HS-5 (cell line): ENCODE measurements around the gene SRP14.
A peak's percentile ranks its signal among the peaks of the same experiment; 100 is the strongest.
"Not testable (repeated sequence)": the region's sequence is repeated elsewhere in the genome, so short reads cannot be mapped to it uniquely, and the experiment has no call there.

ENCODE experiments used
- DNase-seq: peaks from one replicate; pipeline ENCODE4 v3.0.0-alpha.2; 2012; ENCODE audit warnings: low read depth

SRP14 gene

DNA sequence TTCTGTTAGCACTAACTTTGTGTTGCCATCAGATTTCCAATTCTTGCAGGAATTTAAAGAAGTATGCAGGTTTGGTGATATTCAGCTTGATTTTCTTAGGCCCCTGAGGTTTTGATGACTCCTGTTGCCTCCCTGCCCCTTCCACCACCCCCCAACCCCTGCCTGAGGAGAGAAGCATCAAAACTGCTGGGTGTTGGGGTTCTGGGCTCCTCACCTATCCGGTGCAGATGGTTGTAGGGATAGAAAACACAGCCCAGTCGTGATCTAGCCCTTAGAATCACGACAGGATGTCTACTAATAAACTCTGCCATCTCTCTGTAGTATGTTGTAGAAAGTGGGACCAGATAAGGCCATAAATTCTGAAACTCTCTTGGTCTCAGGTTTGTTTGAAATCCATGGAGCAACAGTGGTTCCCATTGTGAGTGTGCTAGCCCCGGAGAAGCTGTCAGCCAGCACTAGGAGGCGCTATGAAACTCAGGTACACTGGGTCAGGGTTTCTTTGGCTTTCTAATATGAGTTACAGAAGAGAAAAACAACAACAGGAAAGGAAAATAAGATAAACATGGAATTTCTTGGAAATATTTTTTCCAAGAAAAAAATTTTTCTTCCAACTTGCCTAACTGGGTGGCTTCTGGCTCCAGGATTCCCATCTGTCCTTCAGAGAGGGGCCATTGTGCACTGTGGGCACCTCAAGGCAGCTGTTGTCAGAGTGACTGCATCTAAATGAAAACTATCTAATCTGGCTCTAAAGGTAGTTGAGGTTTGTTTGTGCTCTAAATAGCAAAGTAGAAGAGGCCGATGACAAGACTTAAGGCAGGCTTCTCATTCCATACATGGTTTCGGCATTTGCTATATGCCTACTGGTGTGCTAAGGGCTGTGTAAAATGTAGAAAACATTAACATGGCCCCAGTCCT, 8.7 kb downstream of the SRP14 start:
- no peak for DNase-seq

DNA sequence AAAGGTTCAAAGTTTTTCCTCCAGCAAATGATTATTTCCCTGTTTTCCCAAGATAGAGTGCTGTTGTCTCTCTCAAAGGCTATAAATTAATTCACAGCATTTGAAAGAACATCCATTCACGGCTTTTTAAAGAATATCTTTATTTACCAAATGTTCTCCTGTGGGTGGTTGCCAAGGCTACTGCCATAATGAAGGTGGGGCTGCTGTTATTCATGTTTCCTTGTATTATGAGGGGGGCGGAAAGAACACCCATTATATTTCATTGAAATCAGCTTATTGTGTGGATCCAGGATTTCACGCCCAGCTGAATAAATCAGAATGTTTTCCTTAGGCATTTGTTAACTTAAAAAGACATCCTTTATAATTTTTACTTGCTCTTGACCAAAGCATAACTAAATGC, 10.1 kb downstream of the SRP14 start:
- no peak for DNase-seq

DNA sequence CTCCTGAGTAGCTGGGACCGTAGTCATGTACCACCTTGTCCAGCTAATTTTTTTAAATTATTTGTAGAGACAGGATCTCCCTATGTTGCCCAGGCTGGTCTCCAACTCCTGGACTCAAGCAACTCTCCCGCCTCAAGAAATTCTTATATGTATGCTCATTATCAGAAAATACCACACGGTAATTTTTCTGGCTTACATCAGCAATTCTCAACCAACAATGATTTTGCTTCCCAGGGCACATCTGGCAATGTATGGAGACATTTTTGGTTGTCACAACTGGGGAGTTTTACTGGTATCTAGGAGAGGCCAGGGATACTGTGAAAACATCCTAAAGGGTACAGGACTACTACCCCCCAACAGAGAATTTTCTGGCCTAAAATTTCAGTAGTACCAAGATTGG, 10.8 kb downstream of the SRP14 start:
- DNase-seq: no peak

DNA sequence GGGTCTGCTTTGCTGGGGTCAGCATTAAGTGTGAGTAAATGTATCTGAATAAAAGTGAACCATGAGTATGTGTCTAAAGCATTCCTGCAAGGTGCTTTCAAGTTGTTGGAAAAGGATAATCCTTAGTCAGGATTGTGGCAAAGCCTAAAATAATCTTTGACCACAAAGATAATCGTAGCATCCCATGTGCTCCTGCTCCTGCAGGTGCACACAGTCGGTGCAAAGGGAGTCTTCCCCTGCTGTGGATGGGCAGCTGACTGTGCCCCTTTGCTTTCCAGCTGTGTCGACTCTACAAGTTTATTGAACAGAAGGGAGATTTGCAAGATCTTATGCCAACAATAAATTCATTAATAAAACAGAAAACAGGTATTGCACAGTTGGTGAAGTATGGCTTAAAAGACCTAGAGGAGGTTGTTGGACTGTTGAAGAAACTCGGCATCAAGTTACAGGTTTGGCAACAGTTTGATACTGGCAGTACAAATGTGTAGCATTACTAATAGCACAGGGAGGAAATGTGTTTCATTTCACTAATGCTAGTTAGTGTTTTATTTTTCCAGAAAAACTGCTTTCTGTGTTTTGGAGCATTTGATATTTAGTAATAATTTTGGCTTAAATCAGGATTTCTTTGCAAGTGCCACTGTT, 22.6 kb downstream of the SRP14 start:
- no peak for DNase-seq

DNA sequence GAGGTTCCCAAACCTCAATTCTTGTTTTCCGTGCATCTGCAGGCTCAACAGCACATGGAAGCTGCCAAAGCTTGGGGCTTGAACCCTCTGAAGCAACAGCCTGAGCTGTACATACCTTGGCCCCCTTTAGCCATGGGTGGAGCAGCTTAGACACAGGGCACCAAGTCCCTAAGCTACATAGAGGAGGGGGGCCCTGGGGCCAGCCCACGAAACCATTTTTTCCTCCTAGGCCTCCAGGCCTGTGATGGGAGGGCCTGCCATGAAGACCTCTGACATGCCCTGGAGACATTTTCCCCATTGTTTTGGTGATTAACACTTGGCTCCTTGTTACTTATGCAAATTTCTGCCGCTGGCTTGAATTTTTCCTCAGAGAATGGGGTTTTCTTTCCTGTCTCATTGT, 24.6 kb downstream of the SRP14 start:
- no peak for DNase-seq

DNA sequence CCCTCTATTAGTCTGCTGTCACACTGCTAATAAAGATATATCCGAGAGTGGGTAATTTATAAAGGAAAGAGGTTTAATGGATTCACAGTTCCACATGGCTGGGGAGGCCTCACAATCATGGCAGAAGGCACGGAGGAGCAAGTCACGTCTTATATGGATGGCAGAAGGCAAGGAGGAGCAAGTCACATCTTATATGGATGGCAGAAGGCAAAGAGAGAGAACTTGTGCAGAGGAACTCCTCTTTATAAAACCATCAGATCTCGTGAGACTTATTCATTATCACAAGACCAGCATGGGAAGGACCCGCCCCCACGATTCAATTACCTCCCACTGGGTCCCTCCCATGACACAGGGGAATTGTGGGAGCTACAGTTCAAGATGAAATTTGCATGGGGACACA, 25.6 kb downstream of the SRP14 start:
- not testable (repeated sequence) for DNase-seq

DNA sequence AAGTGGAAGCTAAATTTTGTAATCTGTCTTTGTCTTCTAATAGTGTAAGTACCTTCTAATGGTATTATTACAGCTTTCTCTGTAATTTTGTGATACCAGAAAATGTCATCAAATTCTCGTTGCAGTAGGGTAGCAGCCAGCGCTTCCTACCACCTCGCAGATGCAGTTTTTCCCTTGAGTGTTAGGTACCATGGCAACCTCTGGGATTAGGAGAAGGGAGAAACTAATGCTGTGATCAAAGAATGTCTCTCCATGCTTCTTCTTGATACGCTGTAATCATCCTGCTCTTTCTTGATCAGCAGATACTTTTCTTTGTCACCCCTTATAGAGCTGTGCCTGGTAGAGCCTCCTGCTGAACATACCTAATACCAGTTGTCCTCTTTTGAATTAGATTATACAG, 27.7 kb downstream of the SRP14 start:
- DNase-seq: no peak

DNA sequence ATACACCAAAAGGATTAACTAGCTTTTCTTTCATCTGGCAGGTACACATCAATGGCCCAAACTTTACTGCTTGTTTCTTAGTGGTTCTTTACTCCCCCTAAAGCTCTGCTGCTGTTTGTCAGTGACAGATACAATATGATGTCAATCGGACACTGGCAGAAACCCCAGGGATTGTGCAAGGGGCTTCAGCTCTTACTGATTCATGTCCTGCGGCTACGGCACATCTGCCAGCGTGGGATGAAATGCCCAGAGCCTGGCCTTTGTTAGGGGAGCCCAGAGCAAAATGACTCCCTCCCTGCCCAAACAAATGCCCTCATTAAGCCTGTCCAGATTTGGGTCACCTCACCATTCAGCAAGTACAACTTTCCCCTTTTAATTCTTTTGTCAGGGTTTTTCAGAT, 28.3 kb downstream of the SRP14 start:
- peak; percentile 75 for DNase-seq

DNA sequence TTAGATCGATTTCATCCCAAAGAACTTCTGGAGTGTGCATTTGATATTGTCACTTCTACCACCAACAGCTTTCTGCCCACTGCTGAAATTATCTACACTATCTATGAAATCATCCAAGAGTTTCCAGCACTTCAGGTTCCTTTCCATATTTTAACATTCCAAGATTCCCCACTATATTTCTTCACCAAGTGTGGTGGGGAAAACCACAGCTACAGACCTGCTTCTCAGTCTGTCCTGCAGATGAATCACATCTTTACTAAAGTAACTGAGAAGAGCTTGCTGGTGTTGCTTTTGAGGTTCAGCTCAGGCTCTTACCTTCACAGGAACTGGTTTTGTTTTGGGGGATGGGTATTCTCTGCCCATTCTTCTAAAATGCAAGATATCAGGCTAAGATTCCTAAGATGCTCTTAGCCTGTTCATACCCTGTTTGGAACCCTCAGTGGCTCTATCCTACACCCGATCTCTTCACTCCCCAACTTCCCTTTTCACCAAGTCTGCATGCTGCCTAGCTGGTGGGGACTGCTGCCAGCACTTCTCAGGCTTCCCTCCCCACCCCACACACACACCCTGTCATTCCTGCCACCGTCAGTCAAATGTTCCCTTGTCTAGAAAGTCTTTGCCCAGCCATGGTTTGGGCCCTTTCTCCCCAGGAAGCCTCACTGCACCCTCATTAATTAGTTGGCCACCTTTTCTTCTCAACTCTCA, 30.8 kb downstream of the SRP14 start:
- no peak for DNase-seq

DNA sequence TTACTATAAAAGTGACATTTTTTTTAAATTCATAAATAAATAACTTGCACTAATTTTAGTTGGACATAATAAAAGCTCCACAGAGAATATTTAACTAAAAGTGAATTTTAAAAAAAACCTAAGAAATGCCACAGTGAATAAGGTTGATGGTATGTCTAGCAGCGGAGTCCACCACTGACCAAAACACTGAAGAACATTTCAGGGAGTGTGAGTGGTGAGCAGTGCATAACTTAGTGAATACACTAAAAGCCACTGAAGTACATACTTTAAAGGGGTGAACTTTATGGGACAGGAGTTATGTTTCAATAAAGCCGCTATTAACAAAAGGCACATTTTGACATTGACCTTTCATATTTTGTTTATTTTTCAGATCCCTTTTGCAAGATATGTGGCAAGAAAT, 32.3 kb downstream of the SRP14 start:
- no peak for DNase-seq

DNA sequence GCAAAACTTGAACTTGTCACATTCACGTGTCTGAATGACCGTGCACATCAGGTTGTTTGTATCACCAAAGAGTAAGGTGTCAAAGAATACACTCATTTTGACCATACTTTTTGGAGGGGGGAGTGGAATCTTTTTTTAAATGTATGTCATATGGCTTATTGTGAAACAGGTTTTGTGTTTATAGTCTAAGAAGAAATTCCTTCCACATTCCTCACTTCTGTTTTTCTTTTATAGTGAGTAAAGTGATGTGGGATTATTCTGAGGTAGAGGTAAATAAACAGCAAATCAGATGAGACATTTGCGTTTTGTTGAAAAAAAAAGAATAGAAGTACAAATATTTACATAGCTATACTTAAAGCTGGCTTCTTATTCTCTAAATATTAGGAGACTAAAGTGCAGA, 33.0 kb downstream of the SRP14 start:
- no peak for DNase-seq

DNA sequence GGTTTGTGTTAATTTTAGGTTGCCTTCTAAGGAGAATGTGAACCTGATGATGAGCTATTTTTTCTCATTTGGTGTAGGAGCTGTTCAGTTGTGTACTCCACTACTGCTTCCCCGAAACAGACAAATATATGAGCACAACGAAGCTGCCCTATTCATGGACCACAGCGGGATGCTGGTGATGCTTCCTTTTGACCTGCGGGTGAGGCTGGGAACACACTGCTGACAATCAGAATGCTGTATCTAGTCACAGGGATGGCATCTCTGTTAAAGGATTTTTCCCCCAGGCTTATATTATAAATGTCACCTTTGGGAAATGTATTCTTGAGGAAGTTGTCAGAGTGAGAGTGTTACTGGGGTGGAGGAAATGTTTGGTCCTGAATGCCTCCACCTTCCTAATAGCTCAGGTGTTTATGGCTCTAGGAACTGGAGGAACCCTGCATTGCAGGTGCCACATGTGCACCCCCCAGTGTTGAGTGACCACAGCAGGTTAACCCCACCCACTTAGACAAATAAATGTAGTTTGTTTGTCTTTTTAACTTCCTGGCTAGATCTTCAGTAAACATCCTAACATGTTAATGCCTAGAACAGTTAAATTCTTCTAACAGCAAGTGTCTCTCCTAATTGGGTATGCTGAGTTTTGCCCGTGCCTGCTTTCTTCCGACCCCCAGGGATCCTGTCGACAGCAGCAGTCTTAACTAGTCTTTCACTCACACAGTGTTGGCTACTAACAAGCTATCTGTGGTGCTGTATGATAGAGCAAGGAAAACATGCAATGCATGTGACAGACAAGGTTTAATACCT, 35.7 kb downstream of the SRP14 start:
- DNase-seq: no peak

DNA sequence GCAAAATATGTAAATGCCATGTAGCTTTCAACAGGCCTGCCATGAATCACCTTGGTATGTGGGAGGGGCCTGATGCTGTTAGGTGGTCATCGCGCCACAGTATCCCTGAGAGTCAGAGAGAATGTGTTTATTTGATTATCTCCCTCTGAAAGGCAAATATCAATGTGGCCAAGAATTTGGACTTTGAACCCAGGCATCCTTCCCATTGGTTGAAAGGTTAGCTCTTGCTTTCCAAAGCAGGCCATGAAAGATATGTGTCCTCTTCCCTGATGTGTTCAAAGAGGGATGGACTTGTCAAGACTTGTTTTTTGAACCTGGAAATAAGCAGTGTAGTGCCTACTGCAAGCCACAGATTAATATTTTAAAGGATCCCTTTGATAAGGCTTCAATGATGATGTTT, 36.7 kb downstream of the SRP14 start:
- no peak for DNase-seq

DNA sequence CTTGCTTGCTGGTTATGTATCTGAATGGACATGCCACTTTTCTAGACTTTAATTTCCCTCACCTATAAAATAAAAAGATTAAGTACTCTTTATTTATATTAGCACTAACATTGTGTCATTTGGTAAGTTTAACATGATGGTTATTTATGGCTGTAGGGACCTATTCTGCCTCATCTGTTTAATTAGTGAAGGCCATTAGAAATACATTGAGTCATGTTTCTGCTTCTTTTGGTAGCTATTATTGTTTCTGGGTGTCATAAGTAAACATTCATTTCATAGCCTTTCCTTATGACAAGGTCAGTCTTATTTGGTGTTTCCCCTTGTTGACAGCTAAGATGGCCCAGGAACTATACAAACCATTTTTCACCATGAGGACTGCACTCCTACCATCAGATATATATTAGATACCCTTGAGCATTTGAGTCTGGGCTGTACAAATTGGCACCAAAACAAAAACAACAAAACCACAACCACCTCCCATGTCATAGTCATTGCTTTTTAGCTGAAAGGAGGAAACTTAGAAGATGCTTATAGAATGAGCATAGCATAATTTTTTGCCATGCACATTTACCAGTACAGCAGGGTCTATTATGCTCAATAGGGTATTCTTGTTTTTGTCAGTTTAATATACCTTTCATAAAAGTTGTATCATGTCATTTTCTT, 39.3 kb downstream of the SRP14 start:
- DNase-seq: no peak

DNA sequence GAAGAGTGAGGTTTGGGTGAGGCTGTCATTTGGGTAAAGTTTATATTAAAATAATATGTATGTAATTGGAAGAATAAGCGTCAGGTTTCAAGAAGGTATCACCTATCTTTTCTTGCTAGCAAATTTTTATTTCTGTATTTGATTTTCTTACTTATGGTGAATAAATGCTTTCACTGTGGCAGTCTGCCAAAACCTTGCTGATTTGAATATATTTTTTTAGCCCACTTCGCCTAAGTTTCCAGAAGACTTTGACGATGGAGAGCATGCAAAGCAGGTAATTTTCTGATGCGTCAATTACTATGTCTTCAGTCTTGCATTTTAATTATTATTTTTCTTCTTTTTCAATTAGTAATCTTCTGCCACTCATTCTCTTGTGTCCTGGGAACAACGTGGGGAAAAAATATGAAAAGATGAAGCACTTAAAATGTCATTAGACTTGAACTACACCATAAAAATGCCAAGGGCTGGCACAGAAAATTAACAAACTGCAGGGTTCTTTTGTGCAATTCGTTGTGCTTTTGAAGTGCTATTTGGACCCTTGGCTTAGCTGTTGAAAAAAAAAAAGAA, 40.4 kb downstream of the SRP14 start:
- DNase-seq: no peak

DNA sequence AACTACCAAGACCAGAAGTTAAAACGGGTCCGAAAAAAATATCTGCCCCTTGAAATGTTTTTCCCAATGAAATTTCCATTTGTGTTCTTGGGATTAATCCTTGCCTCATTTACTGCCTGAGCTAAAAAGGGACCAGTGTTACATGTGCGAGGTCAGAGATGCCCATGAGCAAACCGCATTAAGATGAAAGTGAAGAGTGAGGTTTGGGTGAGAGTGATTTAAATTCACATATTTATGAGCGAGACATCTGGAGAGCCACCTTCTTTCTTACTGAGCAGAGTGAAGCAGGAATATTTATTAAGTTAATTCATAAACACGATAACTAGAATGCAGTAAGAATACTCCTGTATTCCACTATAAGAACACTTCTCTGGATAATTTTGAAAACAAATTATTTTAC, 41.3 kb downstream of the SRP14 start:
- no peak for DNase-seq

DNA sequence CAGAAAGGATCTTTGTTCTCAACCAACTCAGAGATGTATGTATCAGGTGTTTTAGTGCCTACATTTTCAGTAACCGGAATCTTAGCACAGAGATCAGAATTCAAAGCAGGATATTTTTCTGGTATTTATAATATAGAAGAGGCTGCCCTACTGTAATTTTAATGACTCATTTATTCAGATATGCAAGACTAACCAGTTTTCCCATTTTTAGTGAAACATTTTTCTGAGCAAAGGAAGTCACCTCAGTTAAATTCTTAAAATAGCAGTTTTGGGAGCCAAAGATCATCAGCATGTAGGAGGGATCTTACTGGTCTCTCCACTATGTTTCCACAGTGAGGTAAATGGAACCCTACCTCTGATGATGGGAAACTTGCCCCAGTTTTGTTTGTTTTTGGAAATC, 42.0 kb downstream of the SRP14 start:
- DNase-seq: no peak

DNA sequence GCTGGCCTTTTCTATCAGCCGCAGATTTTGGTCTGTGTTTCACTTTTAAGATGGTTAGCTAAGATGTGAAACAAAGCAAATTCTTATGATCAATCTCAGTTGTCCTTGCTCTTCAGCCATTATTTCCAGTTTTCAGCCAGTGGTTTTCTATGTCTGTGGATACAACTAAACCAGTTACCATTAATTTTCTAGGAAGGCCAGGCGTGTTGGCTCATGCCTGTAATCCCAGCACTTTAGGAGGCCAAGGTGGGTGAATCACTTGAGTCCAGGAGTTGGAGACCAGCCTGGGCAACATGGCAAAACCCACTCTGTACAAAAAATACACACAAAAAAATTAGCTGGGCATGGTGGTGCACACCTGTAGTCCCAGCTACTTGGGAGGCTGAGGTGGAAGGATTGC, 42.8 kb downstream of the SRP14 start:
- not testable (repeated sequence) for DNase-seq

DNA sequence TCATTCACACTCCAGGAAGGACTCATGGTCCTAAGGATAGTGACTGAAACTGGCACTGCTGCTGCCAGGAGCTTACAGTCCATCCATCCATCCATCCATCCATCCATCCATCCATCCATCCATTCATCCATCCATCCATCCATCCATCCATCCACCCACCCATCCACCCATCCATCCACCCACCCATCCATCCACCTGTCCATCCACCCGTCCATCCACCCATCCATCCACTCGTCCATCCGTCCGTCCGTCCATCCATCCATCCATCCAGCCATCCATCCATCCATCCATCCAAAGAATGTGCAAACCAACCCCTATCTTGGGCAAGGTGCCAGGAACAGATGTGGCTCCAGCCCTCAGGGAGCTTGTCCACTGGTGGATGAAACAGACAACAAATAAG, 46.0 kb downstream of the SRP14 start:
- not testable (repeated sequence) for DNase-seq

DNA sequence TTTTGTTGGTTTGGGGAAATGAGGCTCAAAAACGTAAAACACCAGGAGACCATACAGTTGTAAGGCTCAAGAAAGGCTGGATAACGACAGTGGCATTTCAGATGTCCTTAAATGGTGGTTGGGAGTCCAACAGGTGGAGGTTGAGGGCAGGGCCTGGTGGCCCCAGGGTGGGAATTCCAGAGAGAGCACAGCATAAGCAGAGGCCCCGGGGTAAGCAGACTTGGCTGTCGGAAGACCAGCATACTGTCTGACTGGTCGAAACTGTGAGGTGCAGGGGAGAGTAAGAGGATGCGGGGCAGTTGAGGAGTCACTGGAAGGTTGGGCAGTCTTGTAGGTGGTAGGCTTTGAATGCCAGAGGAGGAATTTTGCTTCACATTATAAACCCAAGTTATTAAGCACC, 48.3 kb downstream of the SRP14 start:
- no peak for DNase-seq

DNA sequence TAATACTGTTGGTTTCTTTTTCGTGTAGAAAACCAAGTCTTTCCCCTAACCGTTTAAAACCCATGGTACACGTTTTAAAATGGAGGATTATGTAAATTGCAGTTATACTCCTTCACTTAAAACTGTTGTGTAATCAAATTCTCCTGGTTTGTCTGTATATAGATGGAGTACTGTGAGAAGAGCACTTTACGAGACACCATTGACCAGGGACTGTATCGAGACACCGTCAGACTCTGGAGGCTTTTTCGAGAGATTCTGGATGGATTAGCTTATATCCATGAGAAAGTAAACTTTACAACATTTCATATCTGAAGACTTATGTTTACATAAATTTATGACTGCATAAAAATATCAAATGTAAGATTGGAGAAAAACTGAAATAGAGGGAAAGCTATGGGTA, 51.2 kb downstream of the SRP14 start:
- no peak for DNase-seq
